ENCODE data around the gene ITPKB. TPM values are rescaled to one million over a fixed set of nuclear protein-coding genes. Genes with fewer than 3 reads are reported as not detected.
"Not testable (repeated sequence)": the region's sequence is repeated elsewhere in the genome, so short reads cannot be mapped to it uniquely, and the experiment has no call there.

The ITPKB gene
- total RNA-seq, 1 donor from 2014 or later: 10.5 TPM

DNA sequence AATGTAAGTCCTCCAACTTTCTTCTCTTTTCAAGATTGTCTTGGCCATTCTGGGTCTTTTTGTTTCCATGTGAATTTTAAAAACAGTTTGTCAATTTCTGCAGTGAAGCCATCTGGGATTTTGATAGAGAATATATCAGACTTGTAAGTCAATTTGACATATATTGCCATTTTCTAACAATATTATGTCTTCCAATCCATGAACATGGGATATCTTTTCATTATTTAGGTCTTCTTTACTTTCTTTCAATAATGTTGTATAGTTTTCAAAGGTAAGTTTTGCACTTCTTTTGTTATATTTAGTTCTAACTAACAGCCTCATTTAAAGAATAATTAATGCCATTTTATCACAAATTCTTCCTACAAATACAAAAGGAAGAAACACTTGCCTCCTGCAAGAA, 117.1 kb downstream of the ITPKB start:
- intact Hi-C loops (cut with DNase I): no loop called here
- DNase-seq (ENCODE audit: low spot score): no peak

- intact Hi-C loops (cut with DNase I): no loop called here
Measured at GRCh38 chr1:226619031-226619430, 120.1 kb downstream of the ITPKB start.

GRCh38 chr1:226618380-226618779, 120.7 kb downstream of the ITPKB start:
- intact Hi-C loops (cut with DNase I): no loop called here
- DNase-seq (ENCODE audit: low spot score): peak; percentile 59

More at GRCh38 chr1:226619031-226619430, 120.1 kb downstream of the ITPKB start:
- DNase-seq (ENCODE audit: low spot score): peak; percentile 55

DNA sequence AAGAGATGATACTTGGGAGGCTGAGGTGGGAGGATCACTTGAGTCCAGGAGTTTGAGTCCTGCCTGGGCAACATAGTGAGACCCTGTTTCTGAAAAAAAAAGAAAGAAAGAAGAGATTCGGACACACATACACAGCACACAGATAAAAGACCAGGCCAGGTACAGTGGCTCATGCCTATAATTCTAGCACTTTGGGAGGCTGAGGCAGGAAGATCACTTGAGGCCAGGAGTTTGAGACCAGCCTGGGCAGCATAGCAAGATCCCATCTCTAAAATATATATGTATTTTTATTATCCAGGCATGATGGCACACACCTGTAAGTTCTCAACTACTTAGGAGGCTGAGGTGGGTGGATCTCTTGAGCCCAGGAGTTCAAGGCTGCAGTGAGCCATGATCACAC, 121.4 kb downstream of the ITPKB start:
- intact Hi-C loops (cut with DNase I): not testable (repeated sequence)
- peak; percentile 6 for DNase-seq (ENCODE audit: low spot score)

- intact Hi-C loops (cut with DNase I): no loop called here
- peak; percentile 39 for DNase-seq (ENCODE audit: low spot score)
Measured at GRCh38 chr1:226617109-226617508, 122.0 kb downstream of the ITPKB start.

DNA sequence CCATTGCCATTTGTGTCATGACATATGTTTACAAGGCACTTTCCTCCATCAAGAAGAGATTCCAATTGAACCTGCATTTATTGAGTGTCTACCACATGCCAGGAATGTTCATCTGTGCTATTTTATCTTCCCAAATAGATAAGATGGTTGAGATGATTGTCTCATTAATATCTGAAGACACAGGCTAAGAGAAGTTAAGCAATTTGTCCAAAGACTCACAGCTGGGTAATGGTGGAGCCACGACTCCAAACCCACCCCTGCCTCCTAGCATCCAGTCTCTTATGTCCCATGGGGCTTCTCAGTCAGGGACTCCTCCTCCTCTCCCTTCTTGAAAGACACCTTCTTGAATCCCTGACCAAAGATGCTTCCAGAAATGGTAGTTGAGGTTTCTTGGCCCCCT, 122.4 kb downstream of the ITPKB start:
- DNase-seq (ENCODE audit: low spot score): no peak
- intact Hi-C loops (cut with DNase I): no loop called here

GRCh38 chr1:226615876-226616275, 123.2 kb downstream of the ITPKB start:
- intact Hi-C loops (cut with DNase I): no loop called here
- peak; percentile 63 for DNase-seq (ENCODE audit: low spot score)

DNA sequence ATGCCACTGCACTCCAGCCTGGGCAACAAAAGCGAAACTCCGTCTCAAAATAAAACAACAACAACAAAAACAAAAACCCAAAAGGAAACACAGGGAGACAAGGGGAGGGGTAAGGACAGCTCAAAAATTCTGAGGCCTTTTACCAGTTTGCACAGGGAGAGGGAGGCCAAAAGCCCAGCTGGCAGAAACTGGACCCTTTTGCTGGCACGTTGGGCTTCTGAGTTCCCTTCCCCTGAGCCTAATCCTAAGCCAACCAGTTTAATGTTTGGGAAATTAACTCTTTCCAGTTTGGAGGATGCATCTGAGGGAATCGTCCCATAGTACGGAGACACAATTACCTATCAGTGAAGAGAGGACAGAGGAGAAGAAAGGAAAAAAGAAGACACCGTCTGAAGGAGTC, 127.1 kb downstream of the ITPKB start:
- intact Hi-C loops (cut with DNase I); DNase-seq (ENCODE audit: low spot score): not testable (repeated sequence)

- DNase-seq (ENCODE audit: low spot score): peak; percentile 50
- intact Hi-C loops (cut with DNase I): no loop called here
Measured at GRCh38 chr1:226611301-226611700, 127.8 kb downstream of the ITPKB start.

DNA sequence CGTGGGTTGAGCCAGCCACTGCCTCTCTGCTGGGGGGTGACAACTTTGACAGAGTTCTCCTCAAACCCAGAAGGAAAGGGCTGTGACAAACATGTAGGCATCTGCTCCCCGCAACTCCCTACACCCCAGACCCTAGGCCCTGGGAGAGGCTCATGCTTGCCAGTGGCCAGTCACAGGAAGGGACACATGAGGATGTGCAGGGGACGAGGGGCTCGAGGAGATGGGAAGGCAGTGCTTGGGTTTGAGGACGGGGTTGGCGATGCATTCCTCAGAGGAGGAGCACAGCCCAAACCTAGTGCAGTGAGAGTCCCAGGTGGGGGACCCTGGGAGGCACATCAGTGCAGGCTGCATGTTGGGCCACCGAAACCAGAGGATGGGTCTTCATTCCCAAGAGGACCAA, 128.4 kb downstream of the ITPKB start:
- intact Hi-C loops (cut with DNase I): no loop called here
- peak; percentile 54 for DNase-seq (ENCODE audit: low spot score)

DNA sequence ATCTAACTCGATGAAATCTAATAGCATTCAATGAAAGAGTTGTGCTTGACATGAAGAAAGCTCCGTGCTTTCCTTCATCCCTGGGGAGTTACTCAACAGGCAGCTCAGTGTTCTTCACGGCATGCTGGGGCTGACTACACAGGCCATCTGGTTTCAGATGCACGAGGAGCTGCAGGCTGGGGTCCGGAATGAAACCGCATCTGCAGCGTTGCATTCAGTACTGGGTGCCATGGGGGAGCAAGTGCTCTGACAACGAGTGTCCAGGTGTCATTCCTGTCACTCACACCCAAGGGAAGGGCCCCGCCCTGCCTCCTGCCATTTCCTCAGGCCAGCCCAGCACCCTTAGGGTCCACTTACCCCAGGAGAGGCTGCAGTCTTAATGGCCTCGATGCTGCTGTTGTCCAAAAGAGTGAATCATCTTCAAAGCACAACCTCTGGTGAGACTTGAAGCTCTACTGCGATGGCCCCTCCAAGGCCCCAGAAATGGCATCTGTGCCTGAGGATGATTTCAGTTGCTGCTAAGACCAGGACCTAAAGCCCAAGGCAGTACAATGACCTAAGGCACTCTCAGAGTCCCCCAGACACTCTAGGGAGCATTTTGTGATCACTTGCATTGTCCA, 129.1 kb downstream of the ITPKB start:
- peak; percentile 71 for DNase-seq (ENCODE audit: low spot score)
- intact Hi-C loops (cut with DNase I): loop anchor here (2.0 to 5.0 kb wide), 2 partner anchors 63 to 188 kb away; no protein-coding TSS in a partner anchor

GRCh38 chr1:226608699-226609505, 130.2 kb downstream of the ITPKB start:
- peak; percentile 81 for DNase-seq (ENCODE audit: low spot score)
- intact Hi-C loops (cut with DNase I): loop anchor here (2.0 to 5.0 kb wide), 2 partner anchors 62 to 187 kb away; no protein-coding TSS in a partner anchor

DNA sequence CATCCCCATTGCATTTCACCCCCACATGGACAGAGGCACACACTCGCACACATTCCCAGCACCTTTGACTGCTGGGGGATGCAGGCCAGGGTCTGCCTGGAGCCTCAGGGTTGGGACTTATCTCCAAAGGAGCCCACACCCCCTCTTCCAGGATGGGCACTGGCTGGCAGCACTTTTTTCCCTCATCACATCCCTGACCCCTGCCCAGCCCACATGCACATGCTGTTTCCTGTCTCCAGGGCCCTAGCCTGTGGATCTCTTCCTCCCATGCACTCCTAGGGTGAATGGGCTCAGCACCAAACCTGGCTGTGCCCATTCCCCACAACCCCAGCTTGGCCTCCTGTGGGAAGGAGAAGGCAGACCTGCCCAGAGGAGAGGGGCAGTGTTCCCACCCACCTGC, 131.3 kb downstream of the ITPKB start:
- intact Hi-C loops (cut with DNase I): loop anchor here (2.0 to 5.0 kb wide), 2 partner anchors 61 to 186 kb away; no protein-coding TSS in a partner anchor
- DNase-seq (ENCODE audit: low spot score): peak; percentile 39

GRCh38 chr1:226607268-226607660, 131.8 kb downstream of the ITPKB start:
- peak; percentile 51 for DNase-seq (ENCODE audit: low spot score)
- intact Hi-C loops (cut with DNase I): loop anchor here (5.0 kb wide), 1 partner anchor 185 kb away; no protein-coding TSS in a partner anchor

DNA sequence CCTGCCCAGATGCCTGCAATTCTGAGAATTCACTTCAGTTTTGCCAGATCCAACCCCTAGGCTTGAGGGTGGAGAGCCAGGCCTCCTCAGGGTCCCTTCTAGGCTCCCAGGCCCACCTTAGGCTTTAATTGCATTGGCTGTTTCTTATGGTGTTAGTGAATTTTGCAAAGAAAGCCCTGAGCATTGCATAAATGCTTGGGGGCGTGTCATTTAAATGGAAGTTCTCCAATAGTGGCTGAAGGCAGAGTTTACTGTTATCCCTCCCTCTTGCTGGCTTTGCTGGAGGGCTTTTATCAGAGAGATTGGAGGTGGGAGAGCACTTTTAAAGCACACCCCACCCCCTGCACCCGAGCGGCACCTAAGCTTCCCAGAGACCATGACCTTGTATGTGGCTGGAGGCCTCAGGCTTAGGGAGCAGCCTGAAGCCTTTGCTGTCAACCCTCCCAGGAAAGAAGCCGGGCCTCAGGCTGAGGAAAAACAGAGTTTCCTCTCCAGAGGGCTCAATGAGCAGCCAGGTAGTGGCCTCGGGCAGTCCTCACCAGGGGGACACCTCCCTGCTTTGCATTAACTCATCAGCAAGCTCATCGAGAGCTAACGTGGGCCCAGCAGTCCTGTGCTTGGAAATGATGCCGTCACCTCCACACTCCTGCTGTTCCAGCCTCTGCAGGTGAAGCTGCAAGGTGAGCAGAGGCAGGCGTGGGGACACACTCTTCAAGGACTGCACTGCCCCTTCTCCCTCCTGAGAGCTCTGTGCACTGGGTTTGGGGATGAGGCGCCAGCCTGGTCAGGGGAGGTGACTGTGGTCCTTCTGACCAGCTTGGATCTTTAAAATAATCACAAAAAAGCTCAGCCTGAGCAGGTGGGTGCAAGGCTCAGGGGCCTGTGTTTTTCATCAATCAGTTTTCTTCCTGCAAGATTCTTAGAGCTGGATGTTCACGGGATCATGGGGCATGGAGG, 132.5 kb downstream of the ITPKB start:
- intact Hi-C loops (cut with DNase I): loop anchor here (5.0 kb wide), 1 partner anchor 184 kb away; no protein-coding TSS in a partner anchor
- peak; percentile 65 for DNase-seq (ENCODE audit: low spot score)

DNA sequence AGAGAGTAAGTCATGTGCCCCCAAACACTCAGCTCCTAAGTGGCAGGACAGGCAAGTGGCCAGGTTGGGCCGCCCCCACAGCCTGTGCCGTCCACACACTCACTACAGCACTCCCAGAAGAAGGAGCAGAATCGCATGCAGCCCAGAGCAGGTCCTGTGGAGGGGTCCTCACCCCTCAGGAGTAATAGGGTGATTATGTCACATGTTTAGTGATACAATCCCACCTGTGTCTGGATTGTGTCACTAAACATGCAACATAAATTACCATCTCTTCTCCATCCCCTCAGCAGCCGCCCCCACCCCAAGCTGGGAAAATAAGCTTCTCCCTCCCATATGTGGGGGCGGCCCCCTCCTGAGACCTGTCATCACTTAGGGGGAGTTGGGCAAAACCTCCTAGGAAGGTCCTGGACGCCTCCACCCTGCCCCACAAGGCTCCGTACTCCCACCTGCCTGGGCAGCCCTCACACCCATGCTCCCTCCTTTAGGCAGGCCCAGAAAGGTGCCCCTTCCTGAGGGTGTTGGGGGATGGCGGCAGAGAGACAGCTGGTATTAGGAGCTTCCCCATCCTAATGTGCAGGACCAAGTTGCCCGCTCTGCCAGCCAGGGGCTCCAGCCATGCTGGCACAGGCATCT, 133.6 kb downstream of the ITPKB start:
- DNase-seq (ENCODE audit: low spot score): peak; percentile 31
- intact Hi-C loops (cut with DNase I): loop anchor here (5.0 kb wide), 1 partner anchor 183 kb away; no protein-coding TSS in a partner anchor

DNA sequence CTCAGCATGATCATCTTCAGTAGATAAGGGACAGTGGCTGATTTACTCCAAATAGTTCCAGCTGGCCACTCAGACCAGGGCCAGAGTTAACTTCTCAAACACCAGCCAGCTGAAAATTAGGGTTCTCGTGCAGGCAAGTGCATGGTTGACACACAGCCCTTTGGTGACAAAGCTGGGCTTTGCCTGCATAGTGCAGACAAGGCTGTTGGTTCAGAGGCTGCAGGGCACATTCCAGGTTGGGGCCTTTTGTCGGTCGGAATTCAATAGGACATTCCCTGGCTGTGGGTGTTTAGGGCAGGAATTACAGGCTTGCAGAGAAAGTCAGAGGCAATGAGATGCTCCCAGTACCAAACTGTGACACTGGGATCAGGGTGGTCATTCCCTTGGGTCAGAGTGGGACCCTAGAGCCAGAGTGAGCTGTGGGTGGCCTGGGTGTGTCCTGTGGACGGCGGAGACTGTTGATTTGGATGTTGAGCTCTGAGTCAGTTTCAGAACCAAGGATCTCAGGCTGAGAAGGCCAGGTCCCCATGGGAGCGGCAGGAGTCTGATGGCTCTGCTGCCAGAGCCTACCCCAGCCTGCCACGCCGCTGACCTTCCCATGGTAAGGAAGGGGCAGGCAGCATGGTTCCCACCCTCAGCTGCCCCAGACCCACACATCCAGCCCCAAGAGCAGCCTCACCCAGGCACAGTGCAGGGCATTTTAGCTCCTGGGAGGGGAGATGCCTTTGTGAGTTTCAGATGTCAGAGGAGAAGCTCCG, 134.3 kb downstream of the ITPKB start:
- intact Hi-C loops (cut with DNase I): loop anchor here (5.0 kb wide), 1 partner anchor 182 kb away; no protein-coding TSS in a partner anchor
- peak; percentile 59 for DNase-seq (ENCODE audit: low spot score)

GRCh38 chr1:226603858-226604559, 135.1 kb downstream of the ITPKB start:
- DNase-seq (ENCODE audit: low spot score): peak; percentile 53
- intact Hi-C loops (cut with DNase I): no loop called here
